NCI-H345 (cell line): ENCODE data around the gene PPM1N.
"Not testable (repeated sequence)": the region's sequence is repeated elsewhere in the genome, so short reads cannot be mapped to it uniquely, and the experiment has no call there.

Experiments
- DNase-seq: peaks from one replicate; lab custom pipeline; 2025; lab: John Stamatoyannopoulos, UW

PPM1N gene

GRCh38 chr19:45510352-45510751 is 12.1 kb downstream of the PPM1N start:
- DNase-seq: not testable (repeated sequence)

- no peak for DNase-seq
Measured at GRCh38 chr19:45511074-45511473, 12.8 kb downstream of the PPM1N start.

GRCh38 chr19:45512881-45513483 is 14.7 kb downstream of the PPM1N start:
- DNase-seq: no peak

- DNase-seq: no peak
Measured at GRCh38 chr19:45514376-45515051, 16.3 kb downstream of the PPM1N start.

- no peak for DNase-seq
Measured at GRCh38 chr19:45515081-45515624, 16.9 kb downstream of the PPM1N start.

- no peak for DNase-seq
Measured at GRCh38 chr19:45515807-45516401, 17.7 kb downstream of the PPM1N start.

GRCh38 chr19:45517238-45517637 is 19.0 kb downstream of the PPM1N start:
- no peak for DNase-seq

- no peak for DNase-seq
Measured at GRCh38 chr19:45517641-45518468, 19.6 kb downstream of the PPM1N start.

GRCh38 chr19:45518469-45518826 is 20.2 kb downstream of the PPM1N start:
- DNase-seq: no peak

GRCh38 chr19:45522010-45522941 is 24.0 kb downstream of the PPM1N start:
- no peak for DNase-seq

- peak; percentile 66 for DNase-seq
Measured at GRCh38 chr19:45523642-45524256, 25.5 kb downstream of the PPM1N start.

GRCh38 chr19:45524575-45525129 is 26.4 kb downstream of the PPM1N start:
- no peak for DNase-seq

GRCh38 chr19:45526143-45526542 is 27.9 kb downstream of the PPM1N start:
- DNase-seq: peak; percentile 31

- no peak for DNase-seq
Measured at GRCh38 chr19:45526971-45527370, 28.7 kb downstream of the PPM1N start.

- no peak for DNase-seq
Measured at GRCh38 chr19:45527731-45528130, 29.5 kb downstream of the PPM1N start.

GRCh38 chr19:45528149-45528743 is 30.0 kb downstream of the PPM1N start:
- no peak for DNase-seq

- DNase-seq: peak; percentile 7
Measured at GRCh38 chr19:45528744-45529419, 30.6 kb downstream of the PPM1N start.

GRCh38 chr19:45529420-45529785 is 31.2 kb downstream of the PPM1N start:
- DNase-seq: no peak

GRCh38 chr19:45531349-45531748 is 33.1 kb downstream of the PPM1N start:
- DNase-seq: no peak

- DNase-seq: no peak
Measured at GRCh38 chr19:45539459-45539858, 41.2 kb downstream of the PPM1N start.
